Measurements from ENCODE around the gene LCN10. TPM values are rescaled to one million over a fixed set of nuclear protein-coding genes. Genes with fewer than 3 reads are reported as not detected.
"Not testable (repeated sequence)": the region's sequence is repeated elsewhere in the genome, so short reads cannot be mapped to it uniquely, and the experiment has no call there.

Gene LCN10
- total RNA-seq, 1 donor from 2014 or later, result not detected

- Mint-ChIP-seq H3K27me3 (ENCODE audit: unreplicated experiment) (peaks cover 5% of the 10 kb centered on the region), H3K27ac (ENCODE audit: unreplicated experiment) (no peak overlapping the region), H3K36me3 (ENCODE audit: unreplicated experiment) (no peaks in the 10 kb centered on the region), H3K9me3 (ENCODE audit: unreplicated experiment) (no peaks in the 10 kb centered on the region), H3K4me3 (ENCODE audit: unreplicated experiment) (no peak overlapping the region), H3K4me1 (ENCODE audit: unreplicated experiment) (peaks cover 2% of the 10 kb centered on the region)
- no peak for DNase-seq (ENCODE audit: extremely low spot score, unreplicated experiment)
- TF ChIP-seq CTCF (IDR thresholded peaks at IDR 0.05), result no peak
These were observed 20.3 kb upstream of the LCN10 start for GRCh38 chr9:136762915-136763648.

- no peaks in the 10 kb centered on the region for H3K27me3 Mint-ChIP-seq (ENCODE audit: unreplicated experiment)
- no peak overlapping the region for H3K4me3 Mint-ChIP-seq (ENCODE audit: unreplicated experiment)
- H3K36me3 Mint-ChIP-seq (ENCODE audit: unreplicated experiment), result no peaks in the 10 kb centered on the region
- H3K27ac Mint-ChIP-seq (ENCODE audit: unreplicated experiment), result no peak overlapping the region
- TF ChIP-seq CTCF (IDR thresholded peaks at IDR 0.05), result no peak
- H3K9me3 Mint-ChIP-seq (ENCODE audit: unreplicated experiment), result no peaks in the 10 kb centered on the region
- DNase-seq (ENCODE audit: extremely low spot score, unreplicated experiment), result no peak
- H3K4me1 Mint-ChIP-seq (ENCODE audit: unreplicated experiment), result peaks cover 2% of the 10 kb centered on the region
These were observed 19.5 kb upstream of the LCN10 start for GRCh38 chr9:136762221-136762691.

GRCh38 chr9:136761545-136761981 is 18.8 kb upstream of the LCN10 start:
- H3K36me3 Mint-ChIP-seq (ENCODE audit: unreplicated experiment), result no peaks in the 10 kb centered on the region
- H3K27ac Mint-ChIP-seq (ENCODE audit: unreplicated experiment), result no peak overlapping the region
- no peak for DNase-seq (ENCODE audit: extremely low spot score, unreplicated experiment)
- no peaks in the 10 kb centered on the region for H3K9me3 Mint-ChIP-seq (ENCODE audit: unreplicated experiment)
- H3K4me3 Mint-ChIP-seq (ENCODE audit: unreplicated experiment), result no peak overlapping the region
- no peaks in the 10 kb centered on the region for H3K27me3 Mint-ChIP-seq (ENCODE audit: unreplicated experiment)
- peaks cover 2% of the 10 kb centered on the region for H3K4me1 Mint-ChIP-seq (ENCODE audit: unreplicated experiment)
- TF ChIP-seq CTCF (IDR thresholded peaks at IDR 0.05), result no peak

GRCh38 chr9:136760834-136761544 is 18.2 kb upstream of the LCN10 start:
- H3K27ac Mint-ChIP-seq (ENCODE audit: unreplicated experiment); H3K27me3 Mint-ChIP-seq (ENCODE audit: unreplicated experiment); H3K36me3 Mint-ChIP-seq (ENCODE audit: unreplicated experiment); H3K9me3 Mint-ChIP-seq (ENCODE audit: unreplicated experiment); H3K4me3 Mint-ChIP-seq (ENCODE audit: unreplicated experiment); H3K4me1 Mint-ChIP-seq (ENCODE audit: unreplicated experiment): not testable (repeated sequence)
- DNase-seq (ENCODE audit: extremely low spot score, unreplicated experiment), result peak; percentile 86
- TF ChIP-seq CTCF (IDR thresholded peaks at IDR 0.05), result peak; percentile 66

GRCh38 chr9:136760424-136760823 is 17.7 kb upstream of the LCN10 start:
- Mint-ChIP-seq H3K27me3 (ENCODE audit: unreplicated experiment) (no peaks in the 10 kb centered on the region), H3K4me3 (ENCODE audit: unreplicated experiment) (no peak overlapping the region), H3K36me3 (ENCODE audit: unreplicated experiment) (no peaks in the 10 kb centered on the region), H3K27ac (ENCODE audit: unreplicated experiment) (no peak overlapping the region), H3K9me3 (ENCODE audit: unreplicated experiment) (no peaks in the 10 kb centered on the region), H3K4me1 (ENCODE audit: unreplicated experiment) (no peaks in the 10 kb centered on the region)
- no peak for TF ChIP-seq CTCF (IDR thresholded peaks at IDR 0.05)
- peak; percentile 85 for DNase-seq (ENCODE audit: extremely low spot score, unreplicated experiment)

All from osteocyte (in vitro differentiated cells).